GM23338 (cell line): ENCODE measurements around the gene TRIM44. TPM values are rescaled to one million over a fixed set of nuclear protein-coding genes. Genes with fewer than 3 reads are reported as not detected.

Experiments used
- ATAC-seq: fragments of 200-7000 bp; cut with Tn5 transposase; 3 replicates; pipeline ENCODE4 v1.9.1; 2020
- DNase-seq: peaks from one replicate; pipeline ENCODE4 v3.0.0-alpha.2; 2015; ENCODE audit warnings: low spot score
- H2AFZ ChIP-seq: fragments of 200-600 bp; sonication (generic); 2 replicates; pipeline ENCODE4 v1.8.0; 2016; ENCODE audit warnings: antibody characterized with exemption, mild to moderate bottlenecking, moderate library complexity
- H3F3A ChIP-seq: fragments of 200-600 bp; sonication (generic); replicated peaks from 2 replicates; pipeline ENCODE4 v1.8.0; 2017; ENCODE audit warnings: antibody characterized with exemption, mixed run types, low read depth
- H3K27ac ChIP-seq: fragments of 200-600 bp; sonication (generic); 2 replicates; pipeline ENCODE4 v1.6.1; 2016; ENCODE audit warnings: low read depth
- H3K27me3 ChIP-seq: fragments of 200-600 bp; sonication (generic); 2 replicates; pipeline ENCODE4 v1.8.0; 2016; ENCODE audit warnings: mild to moderate bottlenecking, mixed run types, moderate library complexity; ENCODE audit not compliant: insufficient read depth
- H3K36me3 ChIP-seq: fragments of 200-600 bp; sonication (generic); 2 replicates; pipeline ENCODE4 v1.8.0; 2016; ENCODE audit warnings: mild to moderate bottlenecking; ENCODE audit not compliant: insufficient read depth
- H3K4me1 ChIP-seq: fragments of 200-600 bp; sonication (generic); 2 replicates; pipeline ENCODE4 v1.8.0; 2016; ENCODE audit warnings: mild to moderate bottlenecking, moderate library complexity; ENCODE audit not compliant: insufficient read depth
- H3K4me2 ChIP-seq: fragments of 200-600 bp; sonication (generic); 2 replicates; pipeline ENCODE4 v1.7.1; 2017; ENCODE audit warnings: mixed run types
- H3K4me3 ChIP-seq: fragments of 200-600 bp; sonication (generic); 2 replicates; pipeline ENCODE4 v1.6.1; 2016; ENCODE audit warnings: mixed run types
- H3K79me2 ChIP-seq: fragments of 200-600 bp; sonication (generic); replicated peaks from 2 replicates; pipeline ENCODE4 v1.8.0; 2017; ENCODE audit warnings: mild to moderate bottlenecking; ENCODE audit not compliant: insufficient read depth
- H3K9me2 ChIP-seq: fragments of 200-600 bp; sonication (generic); 2 replicates; pipeline ENCODE4 v1.8.0; 2017; ENCODE audit not compliant: insufficient read depth
- H4K20me1 ChIP-seq: fragments of 200-600 bp; sonication (generic); replicated peaks from 2 replicates; pipeline ENCODE4 v1.8.0; 2017; ENCODE audit warnings: mild to moderate bottlenecking; ENCODE audit not compliant: insufficient read depth
- H3K27ac Mint-ChIP-seq: 2 replicates; pipeline ENCODE4 v1.8.0; 2020; ENCODE audit warnings: inconsistent platforms, mild to moderate bottlenecking, moderate library complexity, mixed read lengths
- H3K27me3 Mint-ChIP-seq: 3 replicates; pipeline ENCODE4 v1.8.0; 2022; ENCODE audit warnings: low read depth, mild to moderate bottlenecking, moderate library complexity, mixed read lengths, inconsistent platforms; ENCODE audit not compliant: insufficient read depth, poor library complexity
- H3K36me3 Mint-ChIP-seq: 3 replicates; pipeline ENCODE4 v1.8.0; 2021; ENCODE audit warnings: low read depth, mild to moderate bottlenecking, inconsistent platforms, moderate library complexity, mixed read lengths
- H3K4me1 Mint-ChIP-seq: 3 replicates; pipeline ENCODE4 v1.8.0; 2020; ENCODE audit warnings: mild to moderate bottlenecking, inconsistent platforms, mixed read lengths
- H3K4me3 Mint-ChIP-seq: 3 replicates; pipeline ENCODE4 v1.8.0; 2021; ENCODE audit warnings: moderate library complexity, mild to moderate bottlenecking, inconsistent platforms, mixed read lengths
- H3K9me3 Mint-ChIP-seq: 3 replicates; pipeline ENCODE4 v1.8.0; 2020; ENCODE audit warnings: moderate library complexity, mild to moderate bottlenecking, inconsistent platforms, mixed read lengths
- CREB1 ChIP-seq: fragments of 250-450 bp; sonication (Bioruptor Pico); IDR thresholded peaks from 2 replicates; pipeline ENCODE4 v1.5.0; 2020; ENCODE audit warnings: low read depth, mild to moderate bottlenecking, moderate library complexity
- EZH2 ChIP-seq: fragments of 200-600 bp; sonication (generic); IDR thresholded peaks from one replicate; pipeline ENCODE4 v1.8.0; 2017; ENCODE audit warnings: antibody characterized with exemption, mild to moderate bottlenecking, low read depth; ENCODE audit not compliant: unreplicated experiment
- EZH2phosphoT487 ChIP-seq: fragments of 200-600 bp; sonication (generic); IDR thresholded peaks from one replicate; pipeline ENCODE4 v1.8.1; 2018; ENCODE audit warnings: antibody characterized with exemption; ENCODE audit not compliant: unreplicated experiment
- JUNB ChIP-seq: IDR thresholded peaks from one replicate; pipeline ENCODE4 v1.6.1; 2016; ENCODE audit warnings: antibody characterized with exemption; ENCODE audit not compliant: unreplicated experiment
- NANOG ChIP-seq: IDR thresholded peaks from 2 replicates; pipeline ENCODE4 v1.6.1; 2016; ENCODE audit warnings: antibody characterized with exemption, borderline replicate concordance
- POLR2AphosphoS5 ChIP-seq: IDR thresholded peaks from 2 replicates; pipeline ENCODE4 v1.6.1; 2016; ENCODE audit warnings: antibody characterized with exemption, low read depth
- STAT1 ChIP-seq: IDR thresholded peaks from one replicate; pipeline ENCODE4 v1.6.1; 2016; ENCODE audit warnings: antibody characterized with exemption; ENCODE audit not compliant: unreplicated experiment
- ZNF114 ChIP-seq: fragments of 250-450 bp; sonication (Bioruptor Pico); IDR thresholded peaks from 2 replicates; pipeline ENCODE4 v1.5.0; 2020; ENCODE audit warnings: mild to moderate bottlenecking, moderate library complexity
- polyA plus RNA-seq: library from polyadenylated mRNA; unstranded; fragments of >200 nt; fragmentation: Nextera tagmentation; extraction: Ambion mirVana; gene quantifications from 2 replicates; pipeline ENCODE4 v1.2.1, GENCODE V29; 2016
- total RNA-seq: library from RNA; depleted of rRNA; stranded (reverse); fragments of >200 nt; shearing (Covaris generic); gene quantifications from 2 replicates; pipeline ENCODE4 v1.2.3, GENCODE V29; 2014
- TF ChIP-seq, protein P1 (sequence below): IDR thresholded peaks from 2 replicates; pipeline ENCODE4 v1.6.1; 2016; ENCODE audit warnings: antibody characterized with exemption
- TF ChIP-seq, protein P2 (sequence below), 2 experiments: fragments of 200-600 bp in 1 of 2; sonication (generic) in 1 of 2; conservative IDR thresholded peaks; 2 replicates each; pipeline versions ENCODE4 v1.5.1 to v1.6.1; 2016 to 2017; ENCODE audit warnings: antibody characterized with exemption in 2 of 2, low read depth in 2 of 2, mild to moderate bottlenecking in 2 of 2, moderate library complexity in 1 of 2

Gene TRIM44
- total and polyA plus RNA-seq, 2 experiments from 2014 or later, result 10.3 to 10.4 TPM

DNA sequence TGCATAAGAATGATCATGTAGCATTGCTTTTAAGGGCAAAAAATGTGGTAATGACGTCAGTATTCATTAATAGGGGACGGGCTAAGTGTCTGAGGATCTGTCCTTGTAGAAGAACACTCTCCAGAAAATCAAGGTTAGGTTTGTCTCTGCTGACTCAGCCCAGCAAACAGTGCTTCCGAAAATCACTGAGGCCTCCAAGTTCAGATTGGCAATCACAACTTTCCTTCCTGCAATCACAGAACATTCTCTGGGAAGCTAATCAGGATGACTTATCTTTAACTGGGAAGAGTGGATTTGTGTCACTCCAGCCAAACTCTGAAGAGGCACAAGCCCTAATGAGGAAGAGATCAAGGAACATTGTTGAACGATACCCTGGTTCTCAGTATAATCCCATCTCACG is 158.0 kb downstream of the TRIM44 start:
- Histone ChIP-seq H3K4me1 (no peaks in the 10 kb centered on the region), H3K27ac (no peak overlapping the region), H3K79me2 (no peaks in the 10 kb centered on the region), H3K4me2 (no peak overlapping the region), H3K27me3 (no peaks in the 10 kb centered on the region), H3K4me3 (no peak overlapping the region), H4K20me1 (no peaks in the 10 kb centered on the region; the same call in 1 of the 2 replicates), H3K9me2 (peaks cover 3% of the 10 kb centered on the region; the same call in 1 of the 2 replicates), H3K36me3 (no peaks in the 10 kb centered on the region), H2AFZ (no peak overlapping the region), H3F3A (no peaks in the 10 kb centered on the region)
- no peak overlapping the region for H3K4me3 Mint-ChIP-seq
- H3K36me3 Mint-ChIP-seq, result no peaks in the 10 kb centered on the region
- DNase-seq (no peak), ATAC-seq (no peak)
- TF ChIP-seq EZH2, result no peak
- TF ChIP-seq STAT1, result no peak
- TF ChIP-seq JUNB, result no peak
- no peak for TF ChIP-seq EZH2phosphoT487
- no peak for TF ChIP-seq POLR2AphosphoS5
- TF ChIP-seq, protein P1, sequence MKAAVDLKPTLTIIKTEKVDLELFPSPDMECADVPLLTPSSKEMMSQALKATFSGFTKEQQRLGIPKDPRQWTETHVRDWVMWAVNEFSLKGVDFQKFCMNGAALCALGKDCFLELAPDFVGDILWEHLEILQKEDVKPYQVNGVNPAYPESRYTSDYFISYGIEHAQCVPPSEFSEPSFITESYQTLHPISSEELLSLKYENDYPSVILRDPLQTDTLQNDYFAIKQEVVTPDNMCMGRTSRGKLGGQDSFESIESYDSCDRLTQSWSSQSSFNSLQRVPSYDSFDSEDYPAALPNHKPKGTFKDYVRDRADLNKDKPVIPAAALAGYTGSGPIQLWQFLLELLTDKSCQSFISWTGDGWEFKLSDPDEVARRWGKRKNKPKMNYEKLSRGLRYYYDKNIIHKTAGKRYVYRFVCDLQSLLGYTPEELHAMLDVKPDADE, result no peak
- TF ChIP-seq NANOG, result no peak
- TF ChIP-seq CREB1 (CRISPR knock-in tag), result no peak
- TF ChIP-seq, protein P2, sequence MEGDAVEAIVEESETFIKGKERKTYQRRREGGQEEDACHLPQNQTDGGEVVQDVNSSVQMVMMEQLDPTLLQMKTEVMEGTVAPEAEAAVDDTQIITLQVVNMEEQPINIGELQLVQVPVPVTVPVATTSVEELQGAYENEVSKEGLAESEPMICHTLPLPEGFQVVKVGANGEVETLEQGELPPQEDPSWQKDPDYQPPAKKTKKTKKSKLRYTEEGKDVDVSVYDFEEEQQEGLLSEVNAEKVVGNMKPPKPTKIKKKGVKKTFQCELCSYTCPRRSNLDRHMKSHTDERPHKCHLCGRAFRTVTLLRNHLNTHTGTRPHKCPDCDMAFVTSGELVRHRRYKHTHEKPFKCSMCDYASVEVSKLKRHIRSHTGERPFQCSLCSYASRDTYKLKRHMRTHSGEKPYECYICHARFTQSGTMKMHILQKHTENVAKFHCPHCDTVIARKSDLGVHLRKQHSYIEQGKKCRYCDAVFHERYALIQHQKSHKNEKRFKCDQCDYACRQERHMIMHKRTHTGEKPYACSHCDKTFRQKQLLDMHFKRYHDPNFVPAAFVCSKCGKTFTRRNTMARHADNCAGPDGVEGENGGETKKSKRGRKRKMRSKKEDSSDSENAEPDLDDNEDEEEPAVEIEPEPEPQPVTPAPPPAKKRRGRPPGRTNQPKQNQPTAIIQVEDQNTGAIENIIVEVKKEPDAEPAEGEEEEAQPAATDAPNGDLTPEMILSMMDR (conservative IDR thresholded peaks at IDR 0.05; ENCODE audit: low read depth in 2 of 2), result no peak
- peaks cover 7% of the 10 kb centered on the region; the same call in 2 of the 3 replicates for H3K4me1 Mint-ChIP-seq
- H3K27me3 Mint-ChIP-seq, result peaks cover 6% of the 10 kb centered on the region
- no peak overlapping the region for H3K27ac Mint-ChIP-seq
- no peaks in the 10 kb centered on the region for H3K9me3 Mint-ChIP-seq

DNA sequence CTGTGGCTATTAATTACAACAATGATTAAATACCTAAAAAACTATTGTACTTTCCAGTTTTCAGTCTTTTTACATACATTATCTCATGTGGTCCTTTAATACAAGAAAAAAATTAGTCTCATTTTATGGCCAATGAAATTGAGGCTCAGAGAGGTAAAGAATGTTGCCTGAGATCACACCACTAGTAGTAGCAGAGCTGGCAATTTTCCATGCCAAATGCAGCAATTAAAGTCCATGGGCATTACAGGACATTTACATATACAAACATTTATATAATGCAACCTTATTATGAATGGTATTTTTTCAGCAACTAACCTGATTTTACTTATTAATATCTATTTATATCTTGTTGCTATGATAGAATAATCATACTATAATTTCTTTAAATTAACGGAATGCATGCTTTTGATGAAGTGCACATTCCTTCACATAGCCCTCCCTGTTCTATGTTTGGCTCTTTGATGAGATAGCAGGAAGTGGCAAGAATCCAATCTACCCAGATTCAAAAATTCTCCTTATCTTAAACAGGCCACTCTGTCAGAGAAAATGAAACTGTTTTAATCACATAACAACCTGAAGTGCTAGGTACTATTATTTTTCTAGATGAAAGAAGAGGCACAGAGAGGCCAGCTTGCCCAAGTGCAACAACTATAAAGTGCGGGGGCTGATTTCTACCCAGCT is 160.4 kb downstream of the TRIM44 start:
- H3K36me3 ChIP-seq, result no peaks in the 10 kb centered on the region
- H3K27ac ChIP-seq, result no peak overlapping the region
- H3K79me2 ChIP-seq, result no peaks in the 10 kb centered on the region
- H3F3A ChIP-seq, result no peaks in the 10 kb centered on the region
- peaks cover 3% of the 10 kb centered on the region; the same call in 1 of the 2 replicates for H3K9me2 ChIP-seq
- no peaks in the 10 kb centered on the region for H3K9me3 Mint-ChIP-seq
- H3K4me3 Mint-ChIP-seq, result no peak overlapping the region
- DNase-seq (no peak), ATAC-seq (no peak)
- no peak overlapping the region for H3K27ac Mint-ChIP-seq
- H3K36me3 Mint-ChIP-seq, result no peaks in the 10 kb centered on the region
- H3K4me1 ChIP-seq, result no peaks in the 10 kb centered on the region
- no peaks in the 10 kb centered on the region; the same call in 1 of the 2 replicates for H4K20me1 ChIP-seq
- peaks cover 7% of the 10 kb centered on the region; the same call in 2 of the 3 replicates for H3K4me1 Mint-ChIP-seq
- H3K4me3 ChIP-seq, result no peak overlapping the region
- peaks cover 6% of the 10 kb centered on the region for H3K27me3 Mint-ChIP-seq
- no peaks in the 10 kb centered on the region for H3K27me3 ChIP-seq
- H2AFZ ChIP-seq, result no peak overlapping the region
- H3K4me2 ChIP-seq, result no peak overlapping the region
- no peak for TF ChIP-seq POLR2AphosphoS5
- no peak for TF ChIP-seq JUNB
- no peak for TF ChIP-seq EZH2
- TF ChIP-seq NANOG, result no peak
- TF ChIP-seq, protein P1, result no peak
- TF ChIP-seq ZNF114 (CRISPR knock-in tag), result no peak
